ENCODE data around the gene SVEP1. TPM values are rescaled to one million over a fixed set of nuclear protein-coding genes. Genes with fewer than 3 reads are reported as not detected.

SVEP1 gene
- total RNA-seq, 1 experiment from 2014 or later: 0.45 TPM

GRCh38 chr9:110541950-110542349 is 37.6 kb downstream of the SVEP1 start:
- intact Hi-C loops (cut with micrococcal nuclease; ENCODE audit: unreplicated experiment): no loop called here
- H3K27ac ChIP-seq (ENCODE audit: low read depth, low read length, poor library complexity, severe bottlenecking): no peak overlapping the region
- TF ChIP-seq EZH2 (IDR thresholded peaks at IDR 0.05; ENCODE audit: borderline replicate concordance, low read depth, low read length, poor library complexity, severe bottlenecking) (no peak), CTCF (conservative IDR thresholded peaks at IDR 0.05; ENCODE audit: low read depth, low read length) (no peak)
- H3K4me1 ChIP-seq (ENCODE audit: insufficient read depth, low read length, poor library complexity, severe bottlenecking): peaks cover 34% of the 10 kb centered on the region
- no peaks in the 10 kb centered on the region for H3K36me3 ChIP-seq (ENCODE audit: insufficient read depth, low read length, poor library complexity, severe bottlenecking)
- no peaks in the 10 kb centered on the region for H3K9me3 ChIP-seq (ENCODE audit: low read depth, low read length, poor library complexity, severe bottlenecking)
- no peak for DNase-seq (ENCODE audit: low spot score)
- H3K4me3 ChIP-seq (ENCODE audit: low read depth, low read length, poor library complexity, severe bottlenecking): no peak overlapping the region
- BruUV-seq (replicated peaks): no TSS peak
- no peaks in the 10 kb centered on the region for H3K27me3 ChIP-seq (replicated peaks; ENCODE audit: insufficient read depth, low read depth, low read length, poor library complexity)
- ChIA-PET POLR2A (ENCODE audit: low non-redundant PET) (no interaction called here), CTCF (no interaction called here)

DNA sequence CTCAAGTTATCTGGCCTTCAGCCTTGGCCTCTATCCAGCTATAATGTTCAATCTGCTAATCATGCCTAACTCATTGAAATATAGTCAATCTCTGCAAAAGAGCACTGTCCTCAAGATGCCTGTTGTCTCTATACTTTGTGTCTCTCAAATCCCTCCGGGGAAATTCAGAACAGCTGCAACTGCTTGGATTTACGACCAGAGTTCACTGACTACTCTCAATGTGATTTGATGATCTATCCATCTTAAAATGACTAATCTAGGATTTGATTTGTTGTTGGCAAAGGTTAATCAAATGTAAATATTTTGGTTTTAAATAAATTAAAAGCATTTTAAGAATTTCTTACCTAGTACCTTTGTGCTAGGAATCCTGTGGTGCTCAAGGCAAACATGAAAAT is 40.9 kb downstream of the SVEP1 start:
- ChIA-PET POLR2A (ENCODE audit: low non-redundant PET) (no interaction called here), CTCF (no interaction called here)
- no peak overlapping the region for H3K27ac ChIP-seq (ENCODE audit: low read depth, low read length, poor library complexity, severe bottlenecking)
- H3K9me3 ChIP-seq (ENCODE audit: low read depth, low read length, poor library complexity, severe bottlenecking): no peaks in the 10 kb centered on the region
- no TSS peak for BruUV-seq (replicated peaks)
- H3K27me3 ChIP-seq (replicated peaks; ENCODE audit: insufficient read depth, low read depth, low read length, poor library complexity): no peaks in the 10 kb centered on the region
- DNase-seq (ENCODE audit: low spot score): peak; percentile 35
- TF ChIP-seq EZH2 (IDR thresholded peaks at IDR 0.05; ENCODE audit: borderline replicate concordance, low read depth, low read length, poor library complexity, severe bottlenecking) (no peak), CTCF (conservative IDR thresholded peaks at IDR 0.05; ENCODE audit: low read depth, low read length) (no peak)
- intact Hi-C loops (cut with micrococcal nuclease; ENCODE audit: unreplicated experiment): no loop called here
- H3K4me1 ChIP-seq (ENCODE audit: insufficient read depth, low read length, poor library complexity, severe bottlenecking): peaks cover 39% of the 10 kb centered on the region
- no peak overlapping the region for H3K4me3 ChIP-seq (ENCODE audit: low read depth, low read length, poor library complexity, severe bottlenecking)
- H3K36me3 ChIP-seq (ENCODE audit: insufficient read depth, low read length, poor library complexity, severe bottlenecking): no peaks in the 10 kb centered on the region

DNA sequence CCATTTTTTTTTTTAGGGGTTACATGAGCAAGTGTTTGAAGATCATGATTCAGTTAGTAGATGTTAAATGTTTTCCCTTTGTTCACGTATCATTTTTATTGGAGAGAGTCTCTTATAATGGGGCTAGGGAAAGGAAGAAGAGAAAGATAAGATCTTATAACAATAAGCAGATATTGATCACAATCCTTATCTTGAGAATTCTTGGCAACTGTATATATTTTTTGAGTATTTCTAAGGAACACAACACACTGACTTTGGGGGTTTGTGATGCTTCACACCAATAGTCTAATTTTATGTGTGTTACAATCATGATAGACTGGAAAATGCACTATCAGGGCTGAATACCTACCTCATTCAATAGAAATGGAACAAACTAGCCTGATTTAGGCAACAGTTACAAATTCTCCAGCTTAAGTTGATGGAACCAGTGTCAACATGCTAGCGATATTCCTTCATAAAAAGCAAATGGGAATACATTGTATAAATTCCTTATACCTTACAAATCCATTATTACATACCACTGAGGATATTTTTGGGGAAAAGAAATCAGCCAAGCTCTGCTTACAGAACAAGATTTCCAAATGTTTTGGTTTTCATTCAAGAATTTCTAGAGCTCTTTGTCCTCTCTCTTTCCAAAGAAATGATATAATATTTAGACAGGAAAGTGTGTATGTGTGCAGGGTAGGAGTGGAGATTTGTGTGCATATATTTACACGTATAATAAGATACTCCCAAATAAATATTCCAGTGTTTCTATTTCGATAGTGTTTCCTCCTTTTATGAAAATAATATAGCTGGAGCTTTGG is 41.5 kb downstream of the SVEP1 start:
- POLR2A ChIA-PET (ENCODE audit: low non-redundant PET): no interaction called here
- no TSS peak for BruUV-seq (replicated peaks)
- Histone ChIP-seq H3K27me3 (replicated peaks; ENCODE audit: insufficient read depth, low read depth, low read length, poor library complexity) (no peaks in the 10 kb centered on the region), H3K4me3 (ENCODE audit: low read depth, low read length, poor library complexity, severe bottlenecking) (no peak overlapping the region), H3K4me1 (ENCODE audit: insufficient read depth, low read length, poor library complexity, severe bottlenecking) (peaks cover 33% of the 10 kb centered on the region), H3K36me3 (ENCODE audit: insufficient read depth, low read length, poor library complexity, severe bottlenecking) (no peaks in the 10 kb centered on the region), H3K9me3 (ENCODE audit: low read depth, low read length, poor library complexity, severe bottlenecking) (no peaks in the 10 kb centered on the region), H3K27ac (ENCODE audit: low read depth, low read length, poor library complexity, severe bottlenecking) (no peak overlapping the region)
- TF ChIP-seq CTCF (conservative IDR thresholded peaks at IDR 0.05; ENCODE audit: low read depth, low read length): no peak
- intact Hi-C loops (cut with micrococcal nuclease; ENCODE audit: unreplicated experiment): no loop called here
- no peak for DNase-seq (ENCODE audit: low spot score)
- CTCF ChIA-PET: no interaction called here

Data from A673 (cell line).